NCI-H1092 (cell line): ENCODE results near the gene DNMT3A.

Experiments used
- DNase-seq: peaks from one replicate; lab custom pipeline; 2025; lab: John Stamatoyannopoulos, UW

The DNMT3A gene

DNA sequence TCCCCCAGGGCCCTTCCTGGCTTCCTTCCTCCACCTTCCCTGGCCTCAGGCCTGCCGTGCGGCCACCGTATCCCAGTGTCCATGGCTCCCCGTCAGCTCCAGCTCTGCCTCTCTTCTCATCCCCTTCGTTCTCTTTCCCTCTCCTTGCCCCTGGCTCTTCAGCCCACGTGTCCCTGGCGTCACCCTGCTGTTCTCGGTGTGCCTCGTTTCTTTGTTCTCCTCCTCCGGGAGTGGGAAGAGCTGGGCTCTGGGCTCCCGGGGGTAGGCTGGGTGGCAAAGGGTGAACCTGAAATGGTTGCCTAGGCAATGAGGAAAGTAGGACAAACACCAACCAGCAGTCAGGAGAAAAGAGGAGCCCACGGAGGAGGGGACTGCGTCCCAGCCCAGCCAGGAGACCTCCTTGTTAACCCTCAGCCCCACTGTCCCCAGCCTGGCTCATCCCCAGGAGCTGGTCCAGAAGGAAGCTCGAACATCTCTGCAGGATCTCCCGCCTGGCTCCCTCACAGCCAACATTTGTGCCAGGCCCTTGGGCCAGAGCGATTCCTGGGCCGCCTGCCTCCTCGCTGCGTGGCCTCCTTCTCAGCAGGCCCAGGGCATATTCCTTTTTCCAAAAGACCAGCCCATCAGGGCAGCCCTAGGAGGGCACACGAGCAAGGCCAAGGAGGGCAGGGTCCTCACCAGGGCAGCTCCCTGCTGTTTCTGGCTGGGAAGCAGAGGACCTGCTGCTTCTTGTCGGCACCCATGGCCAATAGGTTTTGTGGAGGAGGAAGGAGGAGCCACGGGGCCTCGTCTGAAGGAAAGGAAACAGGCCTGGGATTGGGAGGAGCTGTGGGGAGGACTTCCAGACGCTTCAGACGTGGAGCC, 30.9 kb upstream of the DNMT3A start:
- no peak for DNase-seq

DNA sequence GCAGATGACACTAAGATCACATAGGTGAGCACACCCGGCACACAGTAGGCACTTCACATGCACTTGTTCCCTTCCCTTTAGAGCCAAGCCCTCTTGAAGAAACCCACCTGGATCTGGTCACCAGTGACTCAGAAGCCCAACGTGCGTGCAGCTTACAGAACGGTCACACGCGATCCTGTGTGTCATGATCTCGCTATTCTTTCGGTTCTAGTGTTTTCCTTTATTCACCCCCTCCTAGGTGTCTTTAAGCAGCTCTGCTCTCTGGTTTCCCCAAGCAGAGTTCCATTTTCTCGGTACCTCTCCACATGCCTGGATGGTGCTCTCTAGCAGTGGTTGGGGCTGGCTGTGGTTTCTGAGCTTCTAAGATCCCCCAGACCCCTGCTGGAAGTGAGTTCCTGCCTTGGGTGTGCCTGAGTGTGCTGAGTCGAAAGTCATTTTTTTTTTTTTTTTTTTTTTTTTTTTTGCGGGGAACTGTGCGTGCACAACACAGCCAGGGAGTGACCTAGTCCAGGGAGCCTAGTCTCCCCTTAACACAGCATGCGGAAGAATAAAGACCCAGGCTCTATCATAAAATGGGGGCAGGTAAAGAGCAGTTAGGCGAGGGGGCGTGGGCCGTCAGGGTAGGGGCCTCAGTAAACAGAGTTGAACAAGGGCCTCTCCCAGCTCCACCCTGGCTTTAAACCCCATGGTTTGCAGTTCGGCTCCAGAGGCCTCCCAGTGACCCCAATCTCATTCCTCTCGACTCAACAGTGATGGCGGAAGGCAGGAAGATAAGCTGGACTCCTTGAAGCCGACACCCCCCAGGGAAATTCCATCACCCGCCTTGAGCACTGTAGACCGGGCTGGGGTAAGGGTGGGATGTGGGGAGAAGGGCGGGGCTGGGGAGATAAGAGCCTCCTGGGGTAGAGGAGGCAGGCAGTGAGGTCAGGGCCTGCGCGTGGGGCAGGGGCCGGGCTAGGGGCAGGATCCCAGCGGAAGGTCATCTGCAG, 29.8 kb upstream of the DNMT3A start:
- DNase-seq, result no peak

DNA sequence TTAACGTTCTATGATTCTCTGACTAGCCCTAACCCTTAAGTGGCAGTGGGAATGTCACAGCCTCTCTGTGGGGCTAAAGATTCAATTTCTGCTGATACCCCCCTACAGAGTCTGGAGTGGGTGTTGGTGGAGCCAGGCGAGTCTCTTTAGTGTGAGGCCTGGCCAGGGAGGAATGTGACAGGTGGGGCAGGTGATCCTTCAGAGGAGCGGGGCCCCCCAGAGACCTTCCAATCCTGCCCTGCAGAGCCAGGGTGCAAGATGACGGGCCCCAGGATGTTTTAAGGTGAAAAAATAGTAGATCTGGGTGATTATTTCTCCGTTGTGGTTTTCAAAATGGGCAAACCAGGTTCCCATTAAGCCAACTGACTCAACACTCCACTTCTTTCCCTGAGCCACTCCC, 28.2 kb upstream of the DNMT3A start:
- no peak for DNase-seq

DNA sequence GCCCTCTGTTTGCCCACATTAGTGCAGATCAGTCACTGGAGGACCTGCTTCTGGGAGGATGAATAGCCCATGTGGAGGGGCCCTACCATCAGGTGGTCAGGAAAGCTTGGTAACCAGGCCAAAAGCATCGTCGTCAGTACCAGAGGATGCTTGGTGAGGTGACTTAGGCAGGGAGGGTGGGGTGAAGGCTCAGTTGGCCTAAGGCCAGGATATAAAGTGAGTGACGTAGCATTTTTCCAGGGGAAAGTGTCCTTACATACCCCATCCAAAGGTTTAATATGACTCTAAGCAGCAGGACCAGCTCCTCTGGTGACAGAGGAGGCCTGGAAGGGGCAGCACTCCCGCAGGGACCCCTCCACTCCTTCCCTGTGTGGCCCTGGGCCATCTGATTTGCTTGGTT, 27.7 kb upstream of the DNMT3A start:
- no peak for DNase-seq

DNA sequence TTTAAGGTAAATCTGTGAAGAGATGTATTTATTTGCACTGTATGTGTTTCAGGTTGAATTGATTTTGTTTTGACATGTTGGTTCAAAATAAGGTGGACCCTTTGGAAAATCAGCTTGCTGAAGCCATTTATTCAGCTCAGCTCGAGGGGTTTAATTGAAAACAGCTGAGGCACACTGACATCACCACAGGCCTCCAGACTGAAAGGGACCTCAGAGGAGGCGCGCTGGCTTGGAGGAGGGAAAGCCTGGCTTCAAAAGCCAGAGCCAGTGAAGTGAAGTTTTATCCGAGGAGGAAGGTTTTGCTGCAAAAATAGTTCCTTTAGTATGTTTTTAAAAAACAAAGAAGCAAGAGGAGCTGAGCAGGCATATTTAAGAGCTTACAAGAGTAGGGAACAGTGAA, 26.9 kb upstream of the DNMT3A start:
- DNase-seq, result no peak

DNA sequence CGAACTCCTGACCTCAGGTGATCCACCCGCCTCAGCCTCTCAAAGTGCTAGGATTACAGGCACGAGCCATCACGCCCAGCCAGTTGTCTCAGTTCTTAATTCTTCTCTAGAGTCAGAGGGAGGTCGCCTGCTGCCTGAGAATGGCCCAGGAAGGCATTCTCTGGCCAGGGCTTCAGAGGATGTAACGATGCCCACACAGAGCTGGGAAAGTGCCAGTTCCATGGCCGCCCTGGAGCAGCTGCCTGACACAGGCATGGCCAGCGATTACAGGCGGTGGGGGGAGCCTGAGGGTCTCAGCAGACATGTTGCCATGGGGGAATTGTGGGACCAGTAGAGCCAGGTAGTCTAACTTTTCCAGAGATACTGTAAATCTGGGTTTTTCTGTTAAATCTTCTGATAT, 25.6 kb upstream of the DNMT3A start:
- DNase-seq, result no peak

DNA sequence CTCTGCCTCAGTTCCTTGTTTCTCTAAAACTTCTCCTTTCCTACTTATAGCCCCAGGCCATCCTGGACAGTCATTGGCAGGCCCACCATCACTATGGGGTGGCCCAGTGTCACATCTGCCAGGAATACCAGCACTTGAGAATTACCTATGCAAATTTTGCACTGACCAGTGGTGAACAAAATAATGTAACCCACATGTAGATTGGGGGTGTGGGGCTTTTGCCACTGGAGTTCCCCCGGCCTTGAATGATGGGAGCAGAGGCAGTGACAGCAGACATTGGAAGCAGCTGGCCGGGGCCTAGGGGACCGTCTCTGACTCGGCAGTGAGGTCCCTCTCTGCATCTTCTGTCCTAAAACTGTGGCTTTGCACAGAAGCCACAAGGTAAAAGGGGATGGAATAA, 24.9 kb upstream of the DNMT3A start:
- DNase-seq, result no peak

DNA sequence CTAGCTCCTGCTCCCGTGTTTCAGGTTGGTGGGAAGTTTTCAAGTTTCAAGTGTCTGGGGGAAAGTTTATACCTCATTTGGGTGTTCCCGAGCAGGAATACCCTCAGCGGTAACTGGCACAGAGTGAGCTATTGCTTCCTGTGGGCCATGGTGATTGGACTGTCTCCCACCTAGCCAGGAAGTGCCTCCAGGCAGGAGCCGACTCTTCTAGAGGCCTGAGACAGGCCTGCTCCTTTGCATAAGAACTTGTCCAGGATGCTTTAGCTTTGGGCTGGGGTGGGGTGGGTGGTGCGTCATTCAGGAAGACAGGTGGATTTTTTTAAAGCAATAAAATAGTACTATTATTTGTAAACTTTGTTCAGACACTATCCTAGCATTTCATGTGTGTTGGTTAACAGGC, 23.5 kb upstream of the DNMT3A start:
- no peak for DNase-seq

DNA sequence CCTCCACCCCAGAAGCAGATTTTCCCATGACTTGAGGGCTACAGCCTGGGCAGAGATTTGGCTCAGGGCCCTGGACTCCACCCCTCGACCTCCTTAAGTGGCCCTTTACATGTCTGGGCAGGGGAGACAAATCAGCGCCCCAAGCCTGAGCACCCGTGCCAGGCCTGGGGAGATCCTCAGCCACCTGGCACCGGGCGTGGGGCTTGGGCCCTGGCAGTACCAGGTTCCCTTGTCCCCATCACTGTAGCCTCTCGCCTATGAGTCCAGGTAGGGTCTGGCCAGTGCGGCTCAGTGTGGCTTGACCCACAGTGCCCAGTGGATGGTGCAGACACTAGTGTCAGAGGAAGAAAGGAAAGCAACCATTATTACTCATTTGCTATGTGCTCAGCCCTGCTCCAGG, 22.0 kb upstream of the DNMT3A start:
- DNase-seq, result no peak

DNA sequence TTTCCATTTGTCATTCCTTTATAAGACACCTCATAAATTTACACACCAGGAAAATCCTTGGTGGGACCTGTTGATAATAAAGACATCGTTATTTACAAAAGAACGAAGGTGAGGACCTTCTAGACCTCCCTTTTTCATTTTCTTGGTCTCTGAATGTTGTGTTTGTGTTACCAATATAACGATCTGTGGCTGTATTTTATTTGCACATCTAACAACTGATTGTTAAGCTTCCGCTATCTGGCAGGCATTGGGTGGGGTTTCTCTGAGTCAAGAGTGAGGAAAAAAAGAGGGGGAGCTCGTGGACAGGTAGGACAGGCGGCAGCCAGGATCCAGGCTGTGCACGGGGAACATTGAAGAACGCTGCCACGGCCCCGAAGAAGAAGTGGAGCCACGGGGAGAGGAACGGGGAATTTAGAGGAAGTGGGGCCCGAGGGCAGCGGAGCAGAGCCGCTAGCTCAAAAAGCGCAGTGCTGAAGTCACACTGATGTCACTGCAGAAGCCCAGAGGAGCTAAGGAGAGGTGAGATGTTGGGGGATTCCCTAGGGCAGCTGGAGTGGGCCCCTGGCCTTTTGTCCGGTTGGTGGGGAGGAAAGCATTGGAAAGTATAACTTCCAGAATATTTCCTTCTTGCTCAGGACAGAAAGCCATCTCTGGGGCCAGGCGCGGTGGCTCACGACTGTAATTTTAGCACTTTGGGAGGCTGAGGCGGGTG, 20.9 kb upstream of the DNMT3A start:
- DNase-seq, result no peak

DNA sequence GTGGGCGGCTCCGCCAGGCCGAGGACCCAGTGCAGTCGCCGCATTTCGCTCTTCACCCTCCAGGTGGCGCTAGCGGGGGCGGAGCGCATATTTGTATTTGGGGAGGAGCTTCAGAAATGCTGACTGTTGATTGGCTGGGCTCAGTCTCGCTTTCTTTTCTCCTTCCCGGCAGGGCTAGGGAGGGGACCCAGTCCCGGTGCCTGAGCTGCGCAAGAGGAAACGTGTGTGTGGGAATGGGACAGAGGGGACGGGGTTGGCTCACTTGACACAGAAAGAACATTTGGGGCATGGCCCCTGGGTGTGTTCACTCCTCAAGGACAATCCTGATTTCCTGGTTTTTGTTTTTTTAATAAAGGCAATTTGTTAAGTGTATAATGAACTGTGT, 20.3 kb upstream of the DNMT3A start:
- peak; percentile 80 for DNase-seq

DNA sequence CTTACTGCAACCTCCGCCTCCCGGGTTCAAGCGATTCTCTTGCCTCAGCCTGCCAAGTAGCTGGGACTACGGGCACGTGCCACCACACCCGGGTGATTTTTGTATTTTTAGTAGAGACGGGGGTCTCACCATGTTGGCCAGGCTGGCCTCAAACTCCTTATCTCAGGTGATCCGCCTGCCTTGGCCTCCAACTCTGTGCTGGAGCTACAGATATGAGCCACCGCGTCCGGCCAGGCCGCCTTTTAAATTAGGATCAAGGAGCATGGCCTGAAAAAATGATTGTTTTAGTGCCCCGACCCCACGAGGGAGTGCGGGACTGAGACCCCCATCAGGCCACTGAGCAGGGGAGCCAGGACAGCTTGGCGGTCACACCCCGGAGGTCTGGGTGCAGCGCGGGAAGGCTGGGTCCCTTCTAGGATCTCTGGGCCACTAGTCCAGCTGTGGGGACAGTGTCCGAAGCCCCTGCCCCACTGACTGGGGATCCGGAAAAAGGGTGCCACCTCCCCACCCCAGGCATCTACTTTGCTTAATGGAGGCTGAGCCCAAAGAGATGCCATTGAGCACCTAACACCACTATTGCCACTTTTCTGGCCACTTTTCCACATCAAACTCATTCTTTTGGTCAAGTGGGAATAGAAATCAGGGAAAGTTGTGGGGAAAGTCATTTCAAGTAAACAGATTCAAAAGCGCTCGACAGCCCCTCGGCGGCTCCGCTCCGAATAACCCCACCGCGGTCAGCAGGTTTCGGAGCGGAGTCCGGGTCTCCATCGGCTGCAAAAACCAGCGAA, 19.7 kb upstream of the DNMT3A start:
- no peak for DNase-seq

DNA sequence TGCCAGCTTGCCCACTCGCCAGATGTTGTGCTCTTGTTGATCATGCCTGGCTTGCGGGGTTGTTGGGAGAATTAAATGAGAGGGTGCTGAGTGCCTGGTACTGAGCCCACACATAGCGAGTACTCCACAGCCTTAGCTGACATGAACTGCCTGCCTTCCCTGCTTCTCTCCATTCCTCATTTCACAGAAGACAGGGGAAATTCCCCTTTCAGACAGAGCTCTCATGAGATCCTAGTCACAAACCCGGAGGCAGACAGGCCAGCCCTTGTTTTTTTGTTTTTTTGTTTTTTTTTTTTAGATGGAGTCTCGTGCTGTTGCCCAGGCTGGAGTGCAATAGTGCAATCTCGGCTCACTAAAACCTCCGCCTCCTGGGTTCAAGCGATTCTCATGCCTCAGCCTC, 17.1 kb upstream of the DNMT3A start:
- no peak for DNase-seq

DNA sequence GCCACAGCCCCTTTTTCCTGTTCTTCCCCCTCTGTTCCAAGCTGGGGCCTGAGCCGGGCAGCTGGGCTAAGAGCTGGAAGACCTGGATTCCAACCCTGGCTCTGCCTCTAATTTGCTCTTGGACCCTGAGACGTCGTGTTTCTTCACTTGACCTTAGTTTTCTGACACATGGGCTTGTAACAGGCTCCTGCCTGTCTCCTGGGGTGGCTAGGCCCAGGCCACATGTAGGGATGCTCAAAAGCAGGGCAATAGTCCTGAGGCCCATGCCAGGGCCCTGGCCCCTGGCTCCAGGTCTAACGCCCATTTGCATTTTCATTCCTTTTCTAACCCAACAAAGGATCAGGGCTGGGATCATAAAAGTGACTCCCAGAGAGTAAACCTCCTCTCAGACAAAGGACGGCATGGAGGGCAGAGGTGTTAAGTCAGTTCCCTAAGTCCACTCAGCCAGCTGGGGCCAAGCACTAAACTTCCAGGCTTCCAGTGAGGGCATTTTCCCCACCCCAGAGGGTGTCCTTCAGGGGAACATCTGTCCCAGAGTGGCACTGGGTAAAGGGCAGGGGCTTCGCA, 16.6 kb upstream of the DNMT3A start:
- DNase-seq, result no peak

DNA sequence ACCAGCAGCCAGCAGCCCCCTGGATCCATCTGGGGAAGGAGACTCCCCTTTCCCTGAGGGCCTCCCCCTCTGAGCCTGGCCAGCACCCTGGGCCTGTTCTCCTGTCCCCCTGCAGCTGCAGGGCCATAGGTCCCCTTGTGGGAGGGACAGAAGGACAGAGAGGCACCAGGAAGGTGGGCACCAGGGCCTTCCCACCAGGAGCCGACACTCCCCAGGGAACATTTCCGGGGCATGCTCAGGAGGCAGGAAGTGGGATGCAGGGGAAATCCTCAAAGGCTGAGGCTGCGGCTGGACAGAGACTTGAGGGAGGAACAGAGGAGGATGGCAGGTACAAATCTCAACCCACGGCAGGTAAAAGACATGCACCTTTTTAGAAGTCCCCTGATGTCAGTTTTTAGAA, 14.4 kb upstream of the DNMT3A start:
- DNase-seq, result no peak

DNA sequence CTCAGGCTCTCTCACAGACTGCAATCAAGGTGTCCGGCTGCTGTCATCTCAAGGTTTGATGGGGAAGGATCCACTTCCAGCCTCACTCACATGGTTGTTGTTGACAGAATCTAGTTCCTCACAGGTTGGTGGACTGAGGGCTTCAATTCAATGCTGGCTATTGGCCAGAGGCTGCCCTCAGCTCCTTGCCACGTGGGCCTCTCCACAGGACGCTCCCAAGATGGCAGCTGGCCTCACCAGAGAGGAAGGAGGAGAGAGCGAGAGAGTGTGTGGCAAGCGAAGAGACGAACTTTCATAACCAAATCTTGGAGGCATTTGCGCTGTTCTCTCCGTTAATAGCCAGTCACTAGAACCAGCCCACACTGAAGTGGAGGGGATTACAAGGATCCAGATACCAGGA, 13.5 kb upstream of the DNMT3A start:
- no peak for DNase-seq

DNA sequence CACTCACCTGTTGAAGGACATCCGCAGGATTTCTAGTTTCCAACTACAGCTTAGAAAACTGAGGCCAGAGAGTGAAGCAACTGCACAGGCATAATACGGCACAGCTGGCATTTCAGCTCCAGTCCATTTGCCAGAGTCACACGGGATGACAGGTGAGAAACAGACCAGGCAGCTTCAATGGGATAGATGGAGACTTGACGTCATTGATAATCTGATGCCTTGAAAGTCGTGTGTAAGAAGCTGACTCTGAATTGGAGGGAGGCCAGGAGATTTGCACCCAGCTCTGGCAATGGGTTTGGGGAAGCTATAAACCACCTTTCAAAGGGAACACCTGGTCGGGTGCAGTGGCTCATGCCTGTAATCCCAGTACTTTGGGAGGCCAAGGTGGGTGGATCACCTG, 12.4 kb upstream of the DNMT3A start:
- DNase-seq, result no peak

DNA sequence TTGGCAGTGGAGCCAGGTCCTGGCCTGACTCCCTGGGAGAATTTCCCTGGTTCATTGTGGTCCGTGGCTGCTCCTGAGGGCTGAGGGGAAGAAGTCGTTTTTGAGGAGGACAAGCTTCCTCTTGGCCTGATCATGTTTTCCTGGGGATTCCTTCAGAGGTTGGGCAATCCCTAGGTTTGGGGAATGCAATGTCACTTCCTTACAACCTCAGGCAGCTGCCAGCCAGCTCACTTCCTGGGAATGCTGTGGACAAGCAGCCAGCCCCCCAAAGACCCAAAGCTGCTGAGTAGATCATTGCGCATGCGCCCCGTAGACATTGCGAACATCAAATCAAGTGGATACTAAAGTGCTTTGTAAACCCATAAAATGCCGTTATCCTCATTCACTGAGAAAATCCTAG, 7.7 kb upstream of the DNMT3A start:
- DNase-seq, result no peak

DNA sequence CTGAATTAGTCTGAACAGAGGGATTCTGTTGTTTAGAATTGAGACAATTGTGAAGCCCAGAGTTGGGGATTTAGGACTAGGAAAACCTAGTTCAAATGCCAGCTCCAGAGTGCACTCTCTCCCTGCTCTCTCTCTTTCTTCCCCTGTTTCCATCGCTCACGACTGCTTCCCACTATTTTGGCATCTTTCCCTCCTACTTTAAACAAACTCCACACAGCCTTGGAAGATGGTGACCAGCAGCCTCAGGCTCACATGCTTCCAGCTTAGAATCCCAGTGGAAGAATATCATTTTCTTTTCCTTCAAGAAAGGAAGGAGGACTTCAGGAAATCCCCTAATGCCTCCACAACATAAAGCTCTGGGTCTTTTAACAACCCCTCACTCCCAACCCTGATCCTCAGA, 6.1 kb upstream of the DNMT3A start:
- no peak for DNase-seq

DNA sequence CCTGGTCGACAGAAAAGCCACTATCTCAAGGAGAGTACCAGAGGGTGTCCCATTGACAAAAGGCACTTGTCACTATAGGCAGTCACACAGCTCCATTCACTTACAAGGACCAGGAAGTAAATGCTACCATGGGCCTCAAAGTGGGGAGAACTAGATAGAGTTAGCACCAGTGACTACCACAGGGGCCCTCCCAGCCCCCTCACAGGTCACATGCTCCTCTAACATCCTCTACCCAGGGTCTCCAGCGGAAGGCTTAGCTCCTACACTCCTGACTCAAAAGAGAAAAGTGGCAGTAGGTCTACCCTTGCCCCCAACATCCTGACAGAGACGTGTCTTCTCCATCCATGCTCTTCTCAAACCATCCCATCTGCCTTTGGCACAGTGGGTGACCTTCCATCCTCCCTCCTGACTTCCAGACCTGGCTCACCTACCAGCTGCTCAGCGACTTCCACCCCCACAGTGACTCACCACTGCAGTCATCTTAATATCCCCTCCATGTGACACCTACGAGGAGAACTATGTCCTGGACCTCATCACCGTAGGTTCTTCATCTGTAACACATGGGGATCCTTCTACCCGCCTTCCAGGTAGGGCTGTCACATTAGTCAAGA, 5.6 kb upstream of the DNMT3A start:
- DNase-seq, result no peak
